ENCODE measurements around the gene DYNLT4. TPM values are rescaled to one million over a fixed set of nuclear protein-coding genes. Genes with fewer than 3 reads are reported as not detected.
A peak's percentile ranks its signal among the peaks of the same experiment; 100 is the strongest.

DYNLT4 gene
- total and polyA plus RNA-seq, 2 of the 13 experiments (the other 11 are each of a cell fraction or from before 2014, with no cell fraction given), result 0.77 TPM; not detected in 1

- WGBS (ENCODE audit: low lambda C conversion rate), result 13% methylated on average over 4 of the region's 9 CpGs
- Histone ChIP-seq H3K36me3 (replicated peaks in 1 of 2; ENCODE audit: control insufficient read depth in 1 of 2, insufficient read depth in 2 of 2, low read length in 2 of 2) (no peaks in the 10 kb centered on the region), H3K27ac (ENCODE audit: extremely low read length, insufficient read depth, low read length) (no peak within 1 kb of the TSS), H3K9me3 (ENCODE audit: low read length) (no peaks in the 10 kb centered on the region), H3K9ac (ENCODE audit: insufficient read depth, low read depth, low read length) (no peak within 1 kb of the TSS), H3K4me3 (replicated peaks in 1 of 3; ENCODE audit: insufficient read depth in 1 of 3, low read depth in 2 of 3, low read length in 3 of 3) (peak within 1 kb of the TSS in 1 of 3 experiments; percentile 79; a peak in 1 of 6 replicates), H4K20me1 (ENCODE audit: insufficient read depth, low read length) (no peaks in the 10 kb centered on the region), H3K79me2 (ENCODE audit: insufficient read depth, low read length) (no peaks in the 10 kb centered on the region), H3K4me1 (ENCODE audit: insufficient read depth, low read length) (peaks cover 67% of the 10 kb centered on the region), H2AFZ (ENCODE audit: low read length) (no peak within 1 kb of the TSS), H3K4me2 (ENCODE audit: low read depth, low read length) (peak within 1 kb of the TSS; percentile 76), H3K27me3 (ENCODE audit: control insufficient read depth in 1 of 2, insufficient read depth in 2 of 2, low read length in 2 of 2) (peaks cover 3 to 17% of the 10 kb centered on the region in 2 experiments; a peak in 2 of 5 replicates)
- no peak for FAIRE-seq
- in situ Hi-C loops (cut with HindIII; ENCODE audit: extremely low pct_ligation_motif_present, low pct_unique_long_range_greater_than_20kb), result no loop called here
- no peak for DNase-seq (ENCODE audit: low spot score)
- CTCF ChIA-PET (ENCODE audit: low intra/inter-chr PET ratio, low total read pairs), result no interaction called here
- POLR2A ChIA-PET, result interaction anchor here (0.7 to 5.7 kb wide), 8 partner anchors 10 to 515 kb away, joined by 3 to 32 read pairs (median 5); partner anchors contain the start of genes BTBD19, DYNLT4, PLK3 and RPS8
- no peak for ATAC-seq
- no peak for TF ChIP-seq NCOA2 (CRISPR knock-in tag; IDR thresholded peaks at IDR 0.05)
- no peak for TF ChIP-seq LCORL (IDR thresholded peaks at IDR 0.05)
- no peak for TF ChIP-seq LCORL (CRISPR knock-in tag; IDR thresholded peaks at IDR 0.05)
- TF ChIP-seq HOXA5 (CRISPR knock-in tag; IDR thresholded peaks at IDR 0.05), result no peak
- TF ChIP-seq ZNF709 (CRISPR knock-in tag; IDR thresholded peaks at IDR 0.05), result no peak
- no peak for TF ChIP-seq ZNF546 (CRISPR knock-in tag; conservative IDR thresholded peaks at IDR 0.05)
- no peak for TF ChIP-seq ZBTB49 (CRISPR knock-in tag; IDR thresholded peaks at IDR 0.05; ENCODE audit: borderline replicate concordance)
- TF ChIP-seq ZNF543 (CRISPR knock-in tag; IDR thresholded peaks at IDR 0.05), result no peak
- TF ChIP-seq ATAD3A (CRISPR knock-in tag; IDR thresholded peaks at IDR 0.05), result no peak
- no peak for TF ChIP-seq ZNF614 (CRISPR knock-in tag; IDR thresholded peaks at IDR 0.05; ENCODE audit: borderline replicate concordance)
- TF ChIP-seq ZNF510 (CRISPR knock-in tag; IDR thresholded peaks at IDR 0.05; ENCODE audit: low read depth), result no peak
- no peak for TF ChIP-seq HIVEP1 (CRISPR knock-in tag; IDR thresholded peaks at IDR 0.05)
- TF ChIP-seq ELF4 (CRISPR knock-in tag; IDR thresholded peaks at IDR 0.05; ENCODE audit: borderline replicate concordance), result no peak
- no peak for TF ChIP-seq ZNF260 (CRISPR knock-in tag; IDR thresholded peaks at IDR 0.05; ENCODE audit: borderline replicate concordance, low read depth)
- TF ChIP-seq SP140L (CRISPR knock-in tag; IDR thresholded peaks at IDR 0.05; ENCODE audit: borderline replicate concordance), result no peak
- TF ChIP-seq ZGPAT (CRISPR knock-in tag; IDR thresholded peaks at IDR 0.05), result no peak
- TF ChIP-seq ZNF569 (CRISPR knock-in tag; IDR thresholded peaks at IDR 0.05; ENCODE audit: borderline replicate concordance), result no peak
- TF ChIP-seq ZNF549 (CRISPR knock-in tag; IDR thresholded peaks at IDR 0.05), result no peak
- intact Hi-C loops (cut with micrococcal nuclease; ENCODE audit: unreplicated experiment), result no loop called here
- BruUV-seq (replicated peaks), result no TSS peak
Observed at GRCh38 chr1:44788120-44788860, 18.9 kb downstream of the DYNLT4 start, which contains the start of gene BEST4. Gene BEST4, minus strand, starts transcription at chr1:44788170. Its CDS starts 465 bp downstream, at chr1:44787705.
